Ovary (tissue), 3 donors: ENCODE results near the gene KLHL17.

Experiments used
- EP300 ChIP-seq: sonication (generic); formaldehyde crosslinking; IDR thresholded peaks from one replicate; pipeline ENCODE4 v1.6.1; 2017; ENCODE audit warnings: antibody characterized with exemption
- POLR2A ChIP-seq: fragments of 450-650 bp; IDR thresholded peaks from one replicate; pipeline ENCODE4 v1.6.1; 2017; ENCODE audit warnings: antibody characterized with exemption, mild to moderate bottlenecking, moderate library complexity
- TF ChIP-seq, protein P1 (sequence below), 3 donors: fragments of 450-650 bp in 2 of 3; fragments of 200-600 bp in 1 of 3; IDR thresholded peaks; one replicate each; pipeline versions ENCODE4 v1.5.1 to v1.8.0; 2016 to 2022; ENCODE audit warnings: antibody characterized with exemption in 3 of 3, mild to moderate bottlenecking in 1 of 3
- donor health status: DM: no; HTN: no; CAD: no.

- TF ChIP-seq, protein P1, sequence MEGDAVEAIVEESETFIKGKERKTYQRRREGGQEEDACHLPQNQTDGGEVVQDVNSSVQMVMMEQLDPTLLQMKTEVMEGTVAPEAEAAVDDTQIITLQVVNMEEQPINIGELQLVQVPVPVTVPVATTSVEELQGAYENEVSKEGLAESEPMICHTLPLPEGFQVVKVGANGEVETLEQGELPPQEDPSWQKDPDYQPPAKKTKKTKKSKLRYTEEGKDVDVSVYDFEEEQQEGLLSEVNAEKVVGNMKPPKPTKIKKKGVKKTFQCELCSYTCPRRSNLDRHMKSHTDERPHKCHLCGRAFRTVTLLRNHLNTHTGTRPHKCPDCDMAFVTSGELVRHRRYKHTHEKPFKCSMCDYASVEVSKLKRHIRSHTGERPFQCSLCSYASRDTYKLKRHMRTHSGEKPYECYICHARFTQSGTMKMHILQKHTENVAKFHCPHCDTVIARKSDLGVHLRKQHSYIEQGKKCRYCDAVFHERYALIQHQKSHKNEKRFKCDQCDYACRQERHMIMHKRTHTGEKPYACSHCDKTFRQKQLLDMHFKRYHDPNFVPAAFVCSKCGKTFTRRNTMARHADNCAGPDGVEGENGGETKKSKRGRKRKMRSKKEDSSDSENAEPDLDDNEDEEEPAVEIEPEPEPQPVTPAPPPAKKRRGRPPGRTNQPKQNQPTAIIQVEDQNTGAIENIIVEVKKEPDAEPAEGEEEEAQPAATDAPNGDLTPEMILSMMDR (IDR thresholded peaks at IDR 0.05): no peak
- TF ChIP-seq POLR2A (no peak), EP300 (no peak)
Measured at GRCh38 chr1:951364-951763, 9.0 kb upstream of the KLHL17 start.
